ENCODE data around the gene E2F1.

The E2F1 gene

DNA sequence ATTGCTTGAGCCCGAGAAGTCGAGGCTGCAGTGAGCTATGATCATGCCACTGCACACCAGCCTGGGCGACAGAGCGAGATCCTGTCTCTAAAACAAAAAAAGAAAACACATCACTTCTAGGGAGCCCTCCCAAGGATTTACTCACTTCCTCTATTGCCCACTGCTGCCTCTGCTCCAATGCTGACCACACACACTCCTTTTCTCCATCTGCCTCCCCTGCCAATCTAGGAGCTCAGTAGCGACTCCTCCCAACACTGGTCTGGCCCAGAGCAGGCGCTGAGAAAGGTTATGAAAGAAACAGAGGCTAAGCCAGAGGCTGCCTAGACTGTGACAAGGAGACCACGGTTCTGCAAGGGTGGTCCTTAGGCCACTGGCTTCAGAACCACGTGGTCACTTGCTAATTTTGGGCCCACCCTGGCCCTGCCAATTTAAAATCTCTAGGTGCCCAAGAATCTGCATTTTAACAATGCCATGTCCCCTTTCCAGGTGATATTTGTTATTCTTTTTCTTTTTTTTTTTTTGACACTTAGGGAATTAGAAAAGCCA, 1.3 kb upstream of the E2F1 start:
- DNase-seq = no peak

DNA sequence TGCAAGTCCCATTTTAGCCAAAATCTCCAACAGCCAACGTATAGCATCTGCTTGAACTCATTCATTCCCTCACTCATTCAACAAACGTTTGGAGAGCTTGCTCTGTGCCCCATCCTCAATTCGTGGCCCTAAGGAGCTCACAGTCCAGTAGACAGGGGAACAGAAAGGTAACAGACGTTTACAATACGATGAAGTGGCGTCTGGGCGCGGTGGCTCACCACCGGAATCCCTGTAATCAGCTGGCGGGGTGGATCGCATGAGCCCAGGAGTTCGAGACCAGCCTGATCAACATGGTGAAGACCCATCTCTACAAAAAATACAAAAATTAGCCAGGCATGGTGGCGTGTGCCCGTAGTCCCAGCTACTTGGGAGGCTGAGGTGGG, 790 bp upstream of the E2F1 start:
- DNase-seq = no peak

DNA sequence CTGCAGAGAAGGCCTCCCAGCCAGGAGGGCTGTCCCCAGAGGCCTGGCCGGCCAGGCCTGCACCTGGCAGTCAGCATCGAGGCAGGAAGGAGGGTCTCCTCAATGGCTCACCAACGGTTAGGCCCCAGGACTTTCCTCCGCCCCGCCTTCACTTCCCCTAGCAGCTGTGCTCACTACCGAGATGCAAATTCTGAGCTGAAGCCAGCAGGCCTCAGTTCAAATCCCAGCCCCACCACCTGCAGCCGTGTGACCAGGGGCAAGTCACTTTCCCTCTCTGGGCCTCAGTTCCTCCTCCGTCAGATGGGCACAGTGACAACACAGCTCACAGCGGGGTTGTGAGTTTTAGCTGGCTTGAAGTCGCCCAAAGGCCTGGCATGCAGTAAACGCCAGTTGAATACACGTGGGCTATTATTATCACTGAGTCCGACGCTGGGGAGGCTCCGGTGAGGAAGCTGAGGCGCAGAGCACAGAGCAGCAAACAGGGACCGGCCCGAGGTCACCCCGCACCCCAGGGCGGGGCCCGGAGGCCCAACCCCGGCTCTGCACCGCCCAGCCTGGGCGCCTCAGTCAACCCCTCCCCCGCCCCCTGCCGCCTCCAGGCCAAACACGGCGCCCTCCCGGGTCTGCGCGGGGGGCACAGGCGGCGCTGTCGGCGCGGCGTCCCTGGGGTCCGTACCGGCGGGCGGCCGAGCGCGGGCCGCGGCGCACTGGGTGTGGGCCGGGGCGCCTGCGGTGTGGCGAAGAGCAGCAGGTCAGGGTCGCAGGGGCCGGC, 671 bp downstream of the E2F1 start:
- no peak for DNase-seq

DNA sequence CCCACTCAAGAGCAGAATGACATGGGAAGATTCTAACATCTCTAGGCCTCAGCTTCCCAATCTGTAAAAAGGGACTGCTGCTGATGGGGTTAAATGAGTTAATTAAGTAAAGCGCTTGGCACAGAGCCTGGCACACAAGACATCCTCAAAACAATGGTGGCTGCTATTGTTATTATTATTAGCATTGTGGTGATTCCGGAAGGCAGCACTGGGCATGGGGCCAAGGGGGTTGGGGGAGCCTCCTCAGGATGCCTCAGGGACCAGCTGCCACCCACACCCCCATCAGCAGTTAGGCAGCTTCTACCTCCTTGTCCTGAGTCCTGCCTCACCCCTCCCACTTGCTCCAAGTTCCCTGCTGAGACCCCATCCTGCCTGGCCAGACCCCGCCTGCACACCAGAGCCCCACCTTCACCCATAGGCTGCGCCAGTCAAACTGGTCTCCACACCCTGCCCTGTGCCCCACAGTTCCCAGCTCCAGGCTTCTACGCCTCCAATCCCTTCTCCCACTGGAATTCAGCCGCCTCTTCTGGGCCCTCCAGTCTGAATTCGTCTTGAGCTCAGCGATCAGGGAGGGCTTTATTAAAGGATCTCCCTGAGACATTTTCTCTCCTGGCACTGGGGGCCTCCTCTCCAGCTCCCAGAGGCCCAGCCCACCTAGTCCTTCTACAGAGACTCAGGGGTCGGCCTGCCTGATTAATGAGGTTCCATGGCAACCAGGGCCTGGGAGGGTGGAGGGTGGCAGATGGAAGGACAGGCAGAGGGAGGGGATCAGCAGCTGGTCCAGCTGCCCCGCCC, 1.5 kb downstream of the E2F1 start:
- peak; percentile 85 for DNase-seq

DNA sequence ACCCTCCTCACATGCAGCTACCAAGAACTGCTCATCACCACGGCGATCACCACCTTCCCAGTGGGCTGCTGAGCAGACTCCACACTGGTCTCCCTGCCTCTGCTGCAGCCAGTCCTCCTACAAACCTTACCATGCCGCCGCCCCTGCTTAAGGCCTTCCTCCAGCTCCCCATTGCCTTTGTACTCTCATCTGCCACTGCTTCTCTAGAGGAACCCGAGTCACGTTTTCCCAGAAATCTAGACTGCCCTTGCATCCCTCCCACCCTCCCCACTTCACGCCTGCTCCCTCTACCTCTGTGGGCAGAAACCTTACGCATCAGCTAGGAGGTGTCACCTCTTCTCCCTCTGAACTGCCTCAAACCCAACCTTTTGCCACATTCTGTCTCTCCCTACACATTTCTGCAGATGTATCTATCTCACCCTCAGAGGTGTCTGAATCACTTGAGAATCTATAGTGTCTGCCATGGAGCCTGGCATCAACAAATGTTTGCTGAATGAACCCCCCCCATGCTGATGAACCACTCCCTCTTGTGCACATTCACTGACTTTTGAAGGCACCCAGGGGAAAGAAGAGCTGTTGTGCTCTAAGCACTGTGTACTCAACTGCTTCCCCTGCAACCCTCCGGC, 4.3 kb downstream of the E2F1 start:
- no peak for DNase-seq

DNA sequence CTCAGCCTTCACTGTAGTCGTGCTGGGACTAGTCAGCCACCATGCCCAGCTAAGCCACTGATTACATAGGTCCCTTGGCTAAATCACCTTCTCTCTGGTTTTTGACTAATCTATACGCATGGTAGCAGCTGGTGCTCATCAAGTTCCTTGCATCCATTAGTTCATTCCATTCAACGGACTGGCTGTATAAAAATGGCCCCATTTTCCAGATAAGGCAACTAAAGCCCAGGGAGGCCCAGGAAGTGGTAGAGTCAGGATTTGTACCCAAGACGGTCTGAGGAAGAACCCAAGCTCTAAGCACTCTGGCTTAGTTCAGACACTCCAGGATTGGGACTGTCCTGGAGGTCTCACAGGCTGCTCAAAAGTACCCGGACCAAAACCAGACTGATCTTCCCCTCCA, 4.9 kb downstream of the E2F1 start:
- no peak for DNase-seq

DNA sequence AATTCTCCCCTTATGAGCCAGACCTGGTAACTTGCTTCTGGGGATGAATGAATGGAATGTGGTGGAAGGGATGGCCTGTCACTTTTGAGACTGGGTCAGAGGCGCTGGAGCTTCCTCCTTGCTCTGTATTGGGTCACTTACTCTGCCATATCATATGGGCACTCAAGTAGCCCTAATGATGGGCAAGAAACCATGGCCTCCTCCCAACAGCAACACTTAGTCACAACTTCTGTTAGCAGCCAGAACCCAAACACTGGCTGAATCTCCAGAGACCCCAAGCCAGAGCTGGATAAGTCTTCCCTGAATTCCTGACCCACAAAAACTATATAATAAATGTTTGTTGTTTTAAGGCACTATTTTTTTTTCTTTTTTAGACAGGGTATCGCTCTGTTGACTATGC, 5.5 kb downstream of the E2F1 start:
- DNase-seq = no peak

DNA sequence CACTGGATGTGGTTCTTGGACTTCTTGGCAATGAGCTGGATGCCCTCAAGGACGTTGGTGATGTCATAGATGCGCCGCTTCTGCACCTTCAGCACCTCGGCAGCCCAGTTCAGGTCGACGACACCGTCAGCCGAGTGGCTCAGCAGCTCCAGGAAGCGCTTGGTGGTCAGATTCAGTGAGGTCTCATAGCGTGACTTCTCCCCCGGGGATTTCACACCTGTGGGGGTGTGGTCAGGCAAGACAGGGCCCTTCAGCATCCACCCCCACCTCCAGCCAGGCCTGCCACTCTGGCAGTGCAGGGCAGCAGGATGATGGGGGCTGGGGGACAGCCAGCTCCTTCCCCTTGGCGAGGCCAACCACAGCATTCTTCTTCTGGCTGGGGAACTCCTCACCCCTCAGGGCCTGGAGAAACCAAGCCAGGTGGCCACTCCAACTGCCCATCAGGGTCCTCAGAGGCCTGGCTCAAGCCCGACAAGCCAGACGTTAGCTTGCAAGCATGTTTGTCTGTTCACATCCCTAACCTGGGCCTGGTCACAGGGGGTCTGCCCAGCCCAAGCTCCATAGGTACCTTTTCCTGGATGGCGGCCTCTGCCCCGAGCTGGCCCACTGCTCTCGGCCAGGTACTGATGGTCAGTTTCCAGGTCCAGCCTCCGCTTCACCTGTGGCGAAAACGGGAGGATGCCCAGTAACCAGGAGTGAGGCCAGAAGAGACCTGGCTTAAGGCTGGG, 6.3 kb downstream of the E2F1 start:
- no peak for DNase-seq

DNA sequence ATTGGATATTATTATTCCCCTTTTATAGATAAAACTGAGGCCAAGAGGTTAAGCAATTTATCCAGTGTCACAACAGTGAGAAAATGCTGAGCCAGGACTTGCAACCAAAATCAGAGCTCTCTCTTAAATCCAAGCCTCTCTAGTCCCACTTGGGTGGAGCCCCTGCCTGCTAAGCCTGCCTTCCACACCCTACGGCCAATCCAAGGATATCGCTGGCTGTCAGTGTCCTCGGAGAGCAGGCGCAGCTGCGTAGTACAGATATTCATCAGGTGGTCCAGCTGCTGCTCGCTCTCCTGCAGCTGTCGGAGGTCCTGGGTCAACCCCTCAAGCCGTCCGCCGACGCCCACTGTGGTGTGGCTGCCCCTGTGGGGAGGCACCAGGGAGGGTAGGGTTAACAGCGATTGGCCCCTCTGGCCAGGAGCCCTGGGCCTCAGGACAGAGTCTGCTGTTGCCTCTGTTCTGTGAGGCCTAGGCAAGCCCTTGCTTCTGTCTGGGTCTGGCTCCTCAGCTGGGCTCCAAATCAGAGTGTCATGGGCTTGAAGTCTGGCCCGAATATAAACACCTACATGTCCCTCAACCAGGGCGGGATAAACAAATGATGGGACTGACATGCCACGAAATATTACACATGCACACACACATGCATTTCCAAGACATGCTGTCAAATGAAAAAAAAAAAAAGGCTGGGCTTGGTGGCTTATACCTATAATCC, 8.0 kb downstream of the E2F1 start:
- DNase-seq = peak; percentile 51

DNA sequence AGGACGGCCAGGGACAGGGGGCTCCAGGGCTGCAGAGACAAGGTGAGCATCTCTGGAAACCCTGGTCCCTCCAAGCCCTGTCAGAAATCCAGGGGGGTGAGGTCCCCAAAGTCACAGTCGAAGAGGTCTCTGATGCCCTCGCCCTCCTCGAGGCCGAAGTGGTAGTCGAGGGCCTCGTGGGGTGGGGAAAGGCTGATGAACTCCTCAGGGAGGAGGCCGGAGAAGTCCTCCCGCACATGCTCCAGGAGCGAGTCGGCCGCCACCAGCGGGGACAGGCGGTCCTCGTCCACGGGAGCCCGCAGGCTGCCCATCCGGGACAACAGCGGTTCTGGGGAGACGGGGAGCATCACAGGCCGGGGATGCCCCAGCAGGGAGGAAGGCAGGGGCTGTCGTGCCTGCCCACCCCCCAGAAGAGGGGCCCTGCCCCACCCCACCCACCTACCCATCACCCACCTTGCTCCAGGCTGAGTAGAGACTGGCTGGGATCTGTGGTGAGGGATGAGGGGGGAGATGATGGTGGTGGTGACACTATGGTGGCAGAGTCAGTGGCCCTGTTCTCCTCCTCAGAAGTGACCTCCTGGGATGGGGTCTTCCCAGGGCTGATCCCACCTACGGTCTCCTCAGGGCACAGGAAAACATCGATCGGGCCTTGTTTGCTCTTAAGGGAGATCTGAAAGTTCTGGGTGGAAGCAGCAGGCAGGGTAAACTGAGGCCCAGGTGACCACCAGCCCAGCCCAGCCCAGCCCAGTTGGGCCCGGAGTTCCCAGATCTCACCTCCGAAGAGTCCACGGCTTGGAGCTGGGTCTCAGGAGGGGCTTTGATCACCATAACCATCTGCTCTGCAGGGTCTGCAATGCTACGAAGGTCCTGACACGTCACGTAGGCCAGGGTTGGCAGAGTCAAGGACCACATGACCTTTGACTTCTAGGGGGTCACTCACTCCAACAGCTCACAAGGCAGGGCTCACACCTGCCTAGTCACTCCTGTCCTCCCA, 9.2 kb downstream of the E2F1 start:
- DNase-seq = no peak

DNA sequence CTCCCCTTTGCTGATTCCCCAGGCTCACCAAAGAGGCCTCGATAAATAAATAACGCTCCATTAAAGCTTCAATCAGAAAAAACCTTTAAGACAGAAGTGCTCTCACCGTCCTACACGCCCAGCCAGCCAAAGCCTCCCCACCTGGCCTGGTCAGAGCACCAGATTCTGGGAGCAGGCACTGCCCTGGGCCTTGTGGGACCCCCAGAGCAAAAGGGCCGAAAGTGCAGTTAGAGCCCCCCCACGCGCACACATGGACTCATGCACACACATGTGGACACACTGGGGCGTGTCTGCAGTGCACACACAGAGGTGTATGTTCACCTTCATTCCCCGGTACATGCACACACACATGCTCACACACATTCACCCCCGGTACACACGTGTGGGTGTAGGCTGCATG, 10.1 kb downstream of the E2F1 start:
- DNase-seq = no peak

DNA sequence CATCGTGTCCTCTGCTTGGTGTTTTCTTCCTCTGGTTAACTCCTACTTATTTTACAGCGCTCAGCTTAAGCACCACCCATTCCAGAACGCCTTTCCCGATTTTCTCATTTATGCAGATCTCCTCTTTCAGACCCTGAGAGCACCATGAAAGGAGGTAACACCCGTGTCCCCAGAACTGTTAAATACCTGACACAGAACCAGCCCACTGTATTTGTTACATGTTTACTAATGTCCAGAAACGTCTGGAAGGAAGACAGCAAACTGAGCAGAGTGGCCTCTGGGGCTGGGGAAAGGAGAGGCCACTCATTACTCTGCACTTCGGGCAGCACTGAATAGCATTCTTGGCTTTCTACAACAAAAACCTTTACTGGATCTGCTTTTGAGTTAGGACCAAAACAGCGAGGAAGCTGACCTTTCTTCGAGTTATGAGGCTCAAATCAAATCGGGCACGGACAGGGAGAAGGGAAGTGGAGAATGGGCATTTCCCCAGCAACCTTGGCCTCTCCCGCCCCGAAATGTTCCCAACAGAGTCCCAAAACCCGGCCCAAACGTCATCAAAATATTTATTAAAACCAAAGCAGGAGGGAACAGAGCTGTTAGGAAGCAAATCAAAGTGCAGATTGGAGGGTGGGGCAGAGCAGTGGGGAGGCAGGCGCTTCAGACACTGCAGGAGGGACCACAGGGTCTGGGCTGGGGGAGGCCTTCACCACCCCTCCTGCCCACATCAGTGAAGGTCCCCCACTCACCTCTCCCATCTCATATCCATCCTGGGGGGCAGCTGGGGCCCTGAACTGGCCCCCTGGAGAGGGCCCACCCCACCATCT, 10.8 kb downstream of the E2F1 start:
- DNase-seq = no peak

DNA sequence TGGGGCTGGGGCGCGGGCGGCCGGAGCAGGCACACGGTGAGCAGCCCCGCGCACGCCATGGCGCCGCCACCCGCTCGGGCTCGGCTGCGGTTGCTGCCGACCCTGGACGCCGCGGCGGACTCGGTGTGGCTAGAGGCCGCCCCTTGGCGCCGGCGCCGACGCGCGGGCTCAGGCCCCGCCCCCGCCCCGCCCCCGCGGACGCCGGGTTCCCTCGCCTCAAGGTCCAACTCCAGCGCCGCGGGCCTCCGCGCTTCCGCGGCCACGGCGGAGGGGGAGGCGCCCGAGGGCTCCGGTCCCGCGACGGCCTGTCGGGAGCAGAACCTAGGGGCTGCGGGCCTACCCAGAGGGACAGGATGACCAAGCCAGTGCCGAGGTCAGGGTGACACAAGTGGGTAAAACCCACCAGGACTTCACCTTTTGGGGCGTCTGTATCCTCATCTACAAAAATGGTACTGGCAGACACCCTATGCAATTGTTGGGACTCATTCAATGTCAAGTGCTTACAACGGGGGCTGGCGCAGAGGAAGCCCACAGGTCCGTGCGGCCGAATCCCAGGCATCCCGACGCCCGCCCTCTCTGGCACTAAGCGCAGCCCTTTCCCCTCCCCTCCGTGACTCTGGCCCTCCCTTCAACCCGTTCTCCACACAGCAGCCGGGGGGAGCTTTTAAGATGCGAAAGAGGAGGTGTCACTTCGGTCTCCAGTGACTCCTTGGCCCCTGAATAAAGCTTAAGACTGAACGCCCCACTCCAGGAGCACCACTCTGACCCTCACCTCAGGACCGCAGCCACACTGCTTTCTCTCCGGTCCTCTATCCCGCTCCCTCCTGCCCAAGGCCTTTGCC, 11.7 kb downstream of the E2F1 start, which contains the start of gene NECAB3:
Gene NECAB3 (minus strand): TSS at position 135 of the 842 bp plus-strand sequence. CDS start 76 bp downstream, at position 59.
- DNase-seq = peak; percentile 91

DNA sequence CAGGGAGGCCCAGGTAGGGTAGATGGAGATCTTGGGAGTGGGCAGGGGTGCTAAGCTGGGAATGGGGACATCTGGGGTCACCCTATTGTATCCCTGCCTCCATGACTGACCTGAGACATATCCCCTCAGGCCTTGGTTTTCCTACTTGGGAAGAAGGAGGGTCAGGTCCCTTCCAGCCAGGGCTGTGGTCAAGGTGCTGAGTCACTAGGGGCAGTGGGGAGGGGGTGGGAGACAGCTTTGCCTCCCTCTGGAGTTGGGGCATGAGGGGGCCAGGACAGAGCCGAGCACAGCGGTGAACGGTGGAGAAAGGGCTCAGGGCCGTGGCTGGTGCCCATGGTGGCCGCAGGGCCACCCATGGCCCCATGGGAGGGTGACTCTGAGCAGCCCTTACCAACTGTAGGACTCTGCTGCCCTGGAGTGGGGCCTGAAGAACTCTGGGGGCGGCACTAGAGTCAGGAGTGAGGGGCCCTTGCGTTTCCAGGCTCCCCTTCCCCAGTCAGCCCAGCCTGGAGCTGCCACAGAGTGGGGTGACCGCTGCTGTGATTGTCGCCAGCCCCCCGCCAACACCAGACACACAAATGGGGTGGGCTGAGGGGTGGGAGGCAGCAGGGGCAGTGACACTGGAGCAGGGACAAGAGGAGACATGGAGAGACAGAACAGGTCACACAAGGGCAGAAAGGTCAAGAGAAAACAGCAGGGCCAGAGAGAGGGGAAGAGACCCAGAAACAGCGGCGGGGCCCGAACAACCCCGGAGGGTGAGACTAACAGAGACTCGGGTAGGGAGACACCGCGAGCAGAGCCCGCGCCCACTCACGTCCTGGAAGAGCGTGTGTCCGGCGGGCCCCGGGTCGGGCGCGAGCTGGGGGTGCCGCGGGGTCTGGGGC, 12.5 kb downstream of the E2F1 start:
- peak; percentile 62 for DNase-seq

DNA sequence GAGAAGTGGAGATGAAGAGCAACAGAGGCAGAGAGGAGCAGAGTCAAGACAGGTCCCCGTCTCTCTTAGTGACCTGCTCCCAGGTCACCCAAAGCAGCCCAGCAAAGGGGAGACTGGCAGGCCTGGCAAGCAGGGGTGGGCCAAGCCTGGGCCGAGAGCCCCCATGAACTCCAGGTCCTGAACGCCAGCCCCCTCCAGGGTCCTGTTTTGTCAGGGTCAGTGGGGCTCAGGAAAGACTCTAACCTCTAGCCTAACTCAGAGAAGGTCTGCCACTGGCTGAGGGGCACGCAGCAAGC, 13.1 kb downstream of the E2F1 start:
- no peak for DNase-seq

DNA sequence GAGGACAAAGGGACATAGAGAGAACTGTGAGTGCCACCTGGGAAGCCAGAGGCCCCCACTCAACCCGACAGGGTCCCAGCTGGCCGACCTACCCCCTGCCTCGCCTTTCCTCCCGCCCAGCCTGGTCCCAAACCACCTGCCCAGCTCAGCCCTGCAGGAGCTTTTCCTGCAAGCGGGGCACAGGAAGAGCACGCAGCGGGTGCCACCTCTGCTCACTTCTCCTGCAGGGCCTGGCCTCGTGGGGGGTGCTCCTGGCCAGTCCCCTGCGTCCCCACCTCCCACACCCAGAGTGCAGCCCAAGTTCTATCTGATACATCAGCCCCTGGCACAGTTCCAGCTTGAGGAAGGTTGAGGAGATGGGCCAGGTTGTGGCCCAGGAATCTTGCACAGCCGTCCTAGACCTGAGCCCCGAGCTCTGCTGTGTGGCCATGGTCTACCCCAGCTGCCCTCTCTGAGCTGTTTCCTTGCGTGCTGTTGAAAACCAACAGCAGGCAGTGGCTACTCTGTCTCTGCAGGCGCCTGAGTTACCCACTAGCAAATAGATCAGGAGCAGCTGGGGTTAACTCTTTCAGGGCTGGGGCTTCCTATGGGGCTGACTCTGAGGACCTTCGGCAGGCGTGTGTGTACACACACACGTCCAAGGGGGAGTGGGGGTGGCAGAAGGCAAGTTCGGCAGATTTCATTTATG, 13.6 kb downstream of the E2F1 start:
- peak; percentile 70 for DNase-seq

DNA sequence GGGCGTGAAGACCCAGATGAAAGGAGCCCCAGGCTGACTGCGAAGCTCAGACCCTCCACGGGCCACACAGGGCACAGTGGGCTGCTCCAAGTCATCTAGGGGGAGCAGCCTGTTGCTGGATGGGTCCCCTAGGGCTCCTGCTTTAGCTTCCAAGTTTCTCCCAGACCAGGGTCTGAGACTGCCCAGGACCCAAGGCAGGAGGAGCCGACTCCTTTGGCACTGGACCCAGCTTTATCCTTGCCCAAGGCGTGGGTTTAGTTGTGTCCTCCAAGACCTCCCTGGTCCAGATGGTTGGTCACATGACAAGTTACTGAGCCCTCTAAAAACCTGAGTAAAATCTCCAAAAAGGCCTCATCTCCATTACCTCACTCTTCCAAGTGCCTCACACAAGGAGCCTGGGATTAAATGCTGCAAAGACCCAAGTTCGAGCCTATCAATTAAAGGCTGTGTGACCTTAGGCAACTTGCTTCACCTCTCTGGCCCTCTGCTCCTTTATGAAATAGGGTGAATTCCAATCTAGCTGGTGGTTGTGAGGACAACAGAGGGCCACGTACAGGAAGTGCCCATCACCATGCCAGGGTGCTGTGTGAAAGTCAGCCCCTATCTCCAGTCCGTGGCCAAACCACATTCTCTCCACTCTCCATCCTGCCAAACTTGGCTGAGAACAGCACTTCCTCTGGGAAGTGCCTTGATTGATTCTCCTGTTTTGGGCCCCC, 14.5 kb downstream of the E2F1 start:
- DNase-seq = no peak

Data from eye (tissue), 1 donor.